Renal cortex interstitium (tissue), 11 donors: Measurements from ENCODE around the gene CLPX. TPM values are rescaled to one million over a fixed set of nuclear protein-coding genes. Genes with fewer than 3 reads are reported as not detected.
"Not testable (repeated sequence)": the region's sequence is repeated elsewhere in the genome, so short reads cannot be mapped to it uniquely, and the experiment has no call there.

ENCODE experiments used
- DNase-seq, 11 donors: peaks; one replicate each; pipeline ENCODE4 v3.0.0-alpha.2; 2013; ENCODE audit warnings: low read depth in 9 of 11, low spot score in 4 of 11; ENCODE audit errors: extremely low read depth in 1 of 11
- polyA plus RNA-seq, 3 donors: library from polyadenylated mRNA; unstranded; fragments of 120-200 nt; gene quantifications; one replicate each; pipeline ENCODE4 v1.2.1, GENCODE V29; 2013; ENCODE audit not compliant: insufficient read length in 3 of 3

CLPX gene
- polyA plus RNA-seq, 3 donors = 64.3 to 75.7 (median 73.0) TPM

DNA sequence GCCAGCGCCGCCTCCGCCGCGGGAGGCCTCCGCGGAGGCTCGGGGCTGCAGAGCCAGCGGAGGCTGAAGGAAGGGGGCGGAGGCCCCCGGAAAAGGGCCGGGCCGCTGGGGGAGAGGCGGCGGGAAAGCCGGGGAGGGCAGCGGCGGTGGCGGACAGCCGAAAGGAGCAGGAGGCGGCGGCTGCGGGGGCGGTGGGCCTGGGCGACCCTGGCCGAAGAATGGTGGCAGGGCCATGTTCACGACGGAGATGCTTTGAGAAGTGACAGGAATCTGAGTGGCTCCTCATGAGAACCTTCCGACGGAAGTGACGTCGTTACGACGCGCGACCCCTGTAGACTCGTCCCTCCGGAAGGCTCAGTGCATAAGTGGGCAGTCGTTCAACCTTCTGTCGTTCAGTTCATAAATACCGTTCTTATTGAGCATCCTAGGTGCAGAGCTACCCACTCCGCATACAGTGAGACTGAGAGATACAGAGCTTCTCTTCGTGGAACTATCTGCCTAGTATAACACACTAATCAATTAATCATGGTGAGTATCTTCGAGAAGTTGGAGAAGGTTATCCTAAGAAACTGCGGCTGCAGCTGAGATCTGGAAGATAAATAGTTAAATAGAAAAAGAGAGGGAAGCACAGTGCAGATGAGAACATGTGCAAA lies 51.5 kb downstream of the CLPX start, which contains the start of gene PDCD7:
TSS of gene PDCD7 (minus strand) at position 261 of the 653 bp plus-strand sequence. CDS start at position 234, 27 bp downstream.
- peak; percentile 90 to 96 (median 94) for DNase-seq

GRCh38 chr15:65132878-65133547 lies 52.1 kb downstream of the CLPX start:
- peak; percentile 17 to 50 (median 31) for DNase-seq

DNA sequence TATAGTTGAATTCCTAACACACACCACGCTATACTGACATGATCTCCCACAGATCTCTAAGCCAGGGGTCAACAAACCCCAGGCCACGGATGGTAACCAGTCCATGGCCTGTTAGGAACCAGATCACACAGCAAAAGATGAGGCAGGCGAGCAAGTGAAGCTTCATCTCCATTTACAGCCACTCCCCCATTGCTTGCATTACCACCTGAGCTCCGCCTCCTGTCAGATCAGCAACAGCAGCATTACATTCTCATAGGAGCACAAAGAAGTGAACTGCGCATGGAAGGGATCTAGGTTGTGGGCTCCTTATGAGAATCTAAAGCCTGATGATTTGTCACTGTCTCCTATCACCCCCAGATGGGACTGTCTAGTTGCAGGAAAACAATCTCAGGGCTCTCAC lies 54.2 kb downstream of the CLPX start:
- no peak for DNase-seq

GRCh38 chr15:65115542-65115941 lies 69.6 kb downstream of the CLPX start:
- no peak for DNase-seq

- no peak for DNase-seq
Observed at GRCh38 chr15:65115086-65115485, 70.1 kb downstream of the CLPX start, which contains the start of gene UBAP1L. Gene UBAP1L (minus strand): TSS chr15:65115200. CDS start chr15:65106215, 8,985 bp downstream.

DNA sequence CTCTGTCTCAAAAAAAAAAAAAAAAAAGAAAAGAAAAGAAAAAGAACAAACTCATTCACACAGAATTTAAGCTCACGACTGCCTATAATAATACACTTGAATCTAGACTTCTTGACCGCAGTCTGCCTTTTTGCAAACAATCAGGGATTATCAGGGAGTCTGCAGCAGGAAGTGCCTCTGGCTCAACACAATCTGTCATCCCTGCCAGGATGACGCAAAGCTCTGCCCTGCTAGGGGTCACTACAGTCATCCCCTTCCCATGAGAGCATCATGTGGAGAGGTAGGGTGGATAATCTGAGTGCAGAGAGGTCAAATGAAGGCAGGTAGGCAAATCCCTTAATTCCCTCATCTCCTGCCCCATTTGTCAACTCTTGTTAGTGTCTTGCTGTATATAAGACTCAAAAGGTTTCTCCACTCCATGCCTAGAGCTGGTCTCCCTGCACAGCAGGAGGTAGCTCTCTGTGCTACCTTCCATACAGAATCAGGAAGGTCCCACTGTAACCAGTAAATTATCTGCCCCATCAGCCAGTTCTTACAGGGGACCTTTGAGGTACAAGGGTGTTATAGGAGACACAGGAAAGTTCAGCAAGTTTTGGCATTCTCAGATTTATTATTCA lies 74.4 kb downstream of the CLPX start:
- no peak for DNase-seq

GRCh38 chr15:65106011-65106590 lies 79.0 kb downstream of the CLPX start:
- no peak for DNase-seq

GRCh38 chr15:65105038-65105437 lies 80.1 kb downstream of the CLPX start:
- no peak for DNase-seq

GRCh38 chr15:65102912-65103311 lies 82.2 kb downstream of the CLPX start:
- no peak for DNase-seq

- DNase-seq = no peak
Observed at GRCh38 chr15:65101891-65102708, 83.0 kb downstream of the CLPX start.

DNA sequence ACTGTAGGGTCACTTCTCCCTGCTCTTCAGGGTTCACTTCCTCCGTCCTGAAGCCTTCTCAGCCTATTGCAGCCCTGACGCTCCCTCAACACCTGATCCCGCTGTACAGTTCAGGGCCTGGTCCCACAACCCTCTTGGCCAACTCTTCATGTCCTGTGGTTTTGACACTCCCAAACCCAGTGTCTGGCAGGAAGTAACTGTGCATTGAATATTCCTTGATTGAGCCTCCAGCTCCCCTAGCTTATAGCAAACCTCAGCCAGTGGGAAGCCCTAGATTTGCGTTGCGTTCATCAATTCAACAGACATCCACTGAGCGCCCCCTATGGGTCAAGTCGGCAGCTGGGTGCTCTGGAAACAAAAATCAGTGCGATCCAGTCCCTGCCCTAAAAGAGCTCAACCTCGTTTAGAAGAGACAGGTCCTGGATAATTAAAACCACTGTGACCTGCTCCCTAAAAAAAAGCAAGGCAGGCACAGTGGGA lies 83.7 kb downstream of the CLPX start:
- peak; percentile 53 to 84 (median 76) for DNase-seq

- DNase-seq = no peak
Observed at GRCh38 chr15:65100442-65100841, 84.7 kb downstream of the CLPX start.

DNA sequence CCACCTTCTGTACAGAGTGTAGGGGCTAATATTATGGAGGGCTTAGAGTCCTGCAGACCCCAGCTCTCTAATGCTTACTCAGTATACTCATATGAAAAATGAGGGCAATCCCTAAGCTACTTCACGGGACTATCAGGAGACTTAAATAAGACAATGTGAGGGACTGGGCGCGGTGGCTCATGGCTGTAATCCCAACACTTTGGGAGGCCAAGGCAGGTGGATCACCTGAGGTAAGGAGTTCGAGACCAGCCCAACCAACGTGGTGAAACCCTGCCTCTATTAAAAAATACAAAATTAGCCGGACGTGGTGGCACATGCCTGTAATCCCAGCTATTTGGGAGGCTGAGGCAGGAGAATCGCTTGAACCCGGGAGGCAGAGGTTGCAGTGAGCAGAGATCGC lies 85.3 kb downstream of the CLPX start:
- DNase-seq = not testable (repeated sequence)

DNA sequence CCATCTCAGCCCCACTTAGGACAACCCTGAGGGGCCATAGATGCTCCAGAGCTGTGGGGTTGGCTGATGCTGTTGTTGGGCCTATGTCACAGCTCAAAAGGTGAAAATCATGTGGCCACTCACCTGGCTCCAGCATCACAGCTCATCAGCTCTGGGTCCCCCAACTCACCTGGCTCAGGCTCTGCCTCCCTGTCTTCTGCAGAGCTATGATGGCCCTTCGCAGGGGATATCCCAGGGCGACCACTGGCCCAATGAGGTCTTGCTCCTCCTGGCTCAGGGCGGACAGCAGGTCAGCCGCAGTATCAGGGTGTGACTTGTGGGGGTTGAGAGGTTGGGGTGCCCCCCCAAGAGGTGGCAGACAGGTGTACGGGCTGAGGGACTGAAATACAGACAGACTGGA lies 85.8 kb downstream of the CLPX start:
- no peak for DNase-seq

Other genes starting within 250 kb of the CLPX start
- 100 to 1,000 TPM in 2 of 3 donors, 10 to 100 TPM in 1; 97.8 to 121 (median 113) TPM for gene SPG21, start 195.4 kb downstream of the CLPX start, polyA plus RNA-seq
- 10 to 100 TPM; 14.3 to 19.4 (median 15.7) TPM for gene MTFMT, start 155.7 kb downstream of the CLPX start, polyA plus RNA-seq
- 10 to 100 TPM; 10.5 to 12.8 (median 10.9) TPM for gene SLC51B, start 140.0 kb downstream of the CLPX start, polyA plus RNA-seq
- gene RASL12, start 117.4 kb downstream of the CLPX start, polyA plus RNA-seq = 1 to 10 TPM; 5.7 to 8.4 (median 5.7) TPM
- under 1 TPM; 0.03 to 0.12 (median 0.05) TPM for gene KBTBD13, start 108.6 kb downstream of the CLPX start, polyA plus RNA-seq
- 1 to 10 TPM; 3.9 to 9.1 (median 4.3) TPM for gene UBAP1L, start 70.1 kb downstream of the CLPX start, polyA plus RNA-seq
- 10 to 100 TPM; 28.5 to 32.4 (median 30.4) TPM for gene PDCD7, start 51.5 kb downstream of the CLPX start, polyA plus RNA-seq
- 1 to 10 TPM; 3.1 to 3.5 (median 3.2) TPM for gene CILP, start 26.1 kb upstream of the CLPX start, polyA plus RNA-seq
- 10 to 100 TPM; 16.8 to 18.7 (median 18.6) TPM for gene PARP16, start 101.5 kb upstream of the CLPX start, polyA plus RNA-seq
- not detected for gene RNU5A-1, start 110.7 kb upstream of the CLPX start, polyA plus RNA-seq
- not detected for gene RNU5B-1, start 119.3 kb upstream of the CLPX start, polyA plus RNA-seq
- gene IGDCC3, start 192.7 kb upstream of the CLPX start, polyA plus RNA-seq = 10 to 100 TPM in 1 of 3 donors, 1 to 10 TPM in 2; 7.5 to 10.6 (median 7.5) TPM
- gene IGDCC4, start 237.6 kb upstream of the CLPX start, polyA plus RNA-seq = 10 to 100 TPM; 11.1 to 13.6 (median 12.5) TPM